ENCODE data around the gene PLEKHD1. TPM values are rescaled to one million over a fixed set of nuclear protein-coding genes. Genes with fewer than 3 reads are reported as not detected.

The PLEKHD1 gene
- total RNA-seq, 5 donors from 2014 or later (not counting 1 experiment from before 2014, with no cell fraction given) = 0.28 to 0.61 (median 0.44) TPM

DNA sequence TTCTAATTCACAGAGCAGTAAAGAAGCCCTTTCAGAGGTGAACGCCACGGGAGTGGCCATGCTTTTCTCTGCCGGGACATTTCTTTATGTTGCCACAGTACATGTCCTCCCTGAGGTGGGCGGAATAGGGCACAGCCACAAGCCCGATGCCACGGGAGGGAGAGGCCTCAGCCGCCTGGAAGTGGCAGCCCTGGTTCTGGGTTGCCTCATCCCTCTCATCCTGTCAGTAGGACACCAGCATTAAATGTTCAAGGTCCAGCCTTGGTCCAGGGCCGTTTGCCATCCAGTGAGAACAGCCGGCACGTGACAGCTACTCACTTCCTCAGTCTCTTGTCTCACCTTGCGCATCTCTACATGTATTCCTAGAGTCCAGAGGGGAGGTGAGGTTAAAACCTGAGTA, 26.2 kb upstream of the PLEKHD1 start:
- Histone ChIP-seq H3K4me3 (ENCODE audit: control insufficient read depth in 1 of 2, extremely low read depth in 1 of 2, low read length in 1 of 2) (no peak overlapping the region), H3K9me3 (no peaks in the 10 kb centered on the region), H3K4me1 (ENCODE audit: control insufficient read depth in 1 of 2, extremely low read depth in 1 of 2, insufficient read depth in 2 of 2, low read length in 2 of 2) (no peaks in the 10 kb centered on the region), H3K27me3 (replicated peaks in 1 of 2; ENCODE audit: control insufficient read depth in 2 of 2, extremely low read depth in 1 of 2, insufficient read depth in 2 of 2, low read length in 1 of 2) (no peaks in the 10 kb centered on the region), H3K27ac (ENCODE audit: low read length) (no peak overlapping the region), H3K36me3 (ENCODE audit: control insufficient read depth in 2 of 2, extremely low read depth in 1 of 2, insufficient read depth in 1 of 2, low read length in 1 of 2) (peaks cover 0 to 66% of the 10 kb centered on the region in 2 donors)
- peaks cover 33% of the 10 kb centered on the region for H3K36me3 Mint-ChIP-seq
- 100% methylated on average over 6 of the region's 11 CpGs for WGBS (ENCODE audit: insufficient coverage)
- no peaks in the 10 kb centered on the region for H3K27me3 Mint-ChIP-seq
- no peaks in the 10 kb centered on the region for H3K9me3 Mint-ChIP-seq
- DNase-seq = no peak
- CTCF ChIA-PET = interaction anchor here (1.2 to 3.1 kb wide), 3 partner anchors 215 to 329 kb away, joined by 4 to 21 read pairs (median 5); no protein-coding TSS in a partner anchor
- H3K4me1 Mint-ChIP-seq = no peaks in the 10 kb centered on the region
- POLR2A ChIA-PET = interaction anchor here in 1 of 2 donors (0.6 kb wide), 2 partner anchors 20 to 359 kb away, joined by 3 to 5 read pairs; no protein-coding TSS in a partner anchor
- H3K4me3 Mint-ChIP-seq = no peak overlapping the region
- no peak for ATAC-seq (replicated peaks in 1 of 4)
- no peak overlapping the region for H3K27ac Mint-ChIP-seq

GRCh38 chr14:69459122-69459521, 25.4 kb upstream of the PLEKHD1 start:
- ChIA-PET POLR2A (interaction anchor here in 1 of 2 donors (0.6 kb wide), 1 partner anchor 360 kb away, joined by 5 read pairs; no protein-coding TSS in a partner anchor), CTCF (interaction anchor here (0.7 to 3.1 kb wide), 5 partner anchors 61 to 330 kb away, joined by 3 to 21 read pairs (median 4); partner anchors contain the start of genes ERH (in 1 of the 2) and SLC39A9 (in 1 of the 2))
- Histone ChIP-seq H3K4me1 (ENCODE audit: control insufficient read depth in 1 of 2, extremely low read depth in 1 of 2, insufficient read depth in 2 of 2, low read length in 2 of 2) (no peaks in the 10 kb centered on the region), H3K9me3 (no peaks in the 10 kb centered on the region), H3K36me3 (ENCODE audit: control insufficient read depth in 2 of 2, extremely low read depth in 1 of 2, insufficient read depth in 1 of 2, low read length in 1 of 2) (peaks cover 0 to 61% of the 10 kb centered on the region in 2 donors), H3K27ac (ENCODE audit: low read length) (no peak overlapping the region), H3K27me3 (replicated peaks in 1 of 2; ENCODE audit: control insufficient read depth in 2 of 2, extremely low read depth in 1 of 2, insufficient read depth in 2 of 2, low read length in 1 of 2) (no peaks in the 10 kb centered on the region), H3K4me3 (ENCODE audit: control insufficient read depth in 1 of 2, extremely low read depth in 1 of 2, low read length in 1 of 2) (no peak overlapping the region)
- no peaks in the 10 kb centered on the region for H3K4me1 Mint-ChIP-seq
- peaks cover 35% of the 10 kb centered on the region for H3K36me3 Mint-ChIP-seq
- H3K27ac Mint-ChIP-seq = no peak overlapping the region
- DNase-seq = no peak
- H3K4me3 Mint-ChIP-seq = no peak overlapping the region
- H3K27me3 Mint-ChIP-seq = no peaks in the 10 kb centered on the region
- ATAC-seq (replicated peaks in 1 of 4) = no peak
- H3K9me3 Mint-ChIP-seq = no peaks in the 10 kb centered on the region
- WGBS (ENCODE audit: insufficient coverage) = no CpG with 5 or more reads among the region's 1 CpG

DNA sequence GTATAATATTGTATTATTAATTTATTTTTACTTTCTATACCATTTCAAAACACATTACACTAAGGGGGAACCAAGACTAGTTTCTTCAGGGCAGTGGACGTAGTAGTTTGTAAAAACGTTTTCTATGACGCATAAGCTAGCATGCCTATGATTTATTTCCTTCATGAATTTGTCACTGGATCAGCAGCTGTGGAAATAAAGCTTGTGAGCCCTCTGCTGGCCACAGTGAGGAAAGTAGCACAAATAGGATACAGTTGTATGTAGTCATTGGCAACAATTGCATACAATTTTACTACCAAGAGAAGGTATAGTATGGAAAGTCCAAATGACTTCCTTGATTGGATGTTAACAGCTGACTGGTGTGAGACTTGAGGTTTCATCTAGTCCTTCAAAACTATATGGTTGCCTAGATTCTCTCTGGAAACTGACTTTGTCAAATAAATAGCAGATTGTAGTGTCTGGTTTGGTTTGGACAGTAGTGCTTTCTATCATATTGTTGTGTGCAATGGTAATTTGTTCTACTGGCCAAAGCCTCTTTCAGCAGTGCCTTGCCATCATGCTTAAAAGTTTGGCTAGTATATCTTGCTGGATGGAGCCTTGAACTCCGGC, 24.3 kb upstream of the PLEKHD1 start:
- H3K4me3 ChIP-seq (ENCODE audit: control insufficient read depth in 1 of 2, extremely low read depth in 1 of 2, low read length in 1 of 2) = no peak overlapping the region
- POLR2A ChIA-PET = no interaction called here

GRCh38 chr14:69464379-69464778, 20.1 kb upstream of the PLEKHD1 start:
- Mint-ChIP-seq H3K27me3 (no peaks in the 10 kb centered on the region), H3K4me3 (no peak overlapping the region), H3K27ac (no peak overlapping the region), H3K4me1 (no peaks in the 10 kb centered on the region), H3K9me3 (no peaks in the 10 kb centered on the region), H3K36me3 (peaks cover 15% of the 10 kb centered on the region)
- no peaks in the 10 kb centered on the region for H3K27me3 ChIP-seq (replicated peaks in 1 of 2; ENCODE audit: control insufficient read depth in 2 of 2, extremely low read depth in 1 of 2, insufficient read depth in 2 of 2, low read length in 1 of 2)
- no peaks in the 10 kb centered on the region for H3K4me1 ChIP-seq (ENCODE audit: control insufficient read depth in 1 of 2, extremely low read depth in 1 of 2, insufficient read depth in 2 of 2, low read length in 2 of 2)
- no peaks in the 10 kb centered on the region for H3K9me3 ChIP-seq
- ATAC-seq (replicated peaks in 1 of 4) (no peak), DNase-seq (no peak)
- ChIA-PET CTCF (no interaction called here), POLR2A (no interaction called here)
- H3K27ac ChIP-seq (ENCODE audit: low read length) = no peak overlapping the region
- H3K4me3 ChIP-seq (ENCODE audit: control insufficient read depth in 1 of 2, extremely low read depth in 1 of 2, low read length in 1 of 2) = no peak overlapping the region
- peaks cover 0 to 23% of the 10 kb centered on the region in 2 donors for H3K36me3 ChIP-seq (ENCODE audit: control insufficient read depth in 2 of 2, extremely low read depth in 1 of 2, insufficient read depth in 1 of 2, low read length in 1 of 2)

More for the DNA sequence above, 24.3 kb upstream of the PLEKHD1 start:
- H3K9me3 Mint-ChIP-seq = no peaks in the 10 kb centered on the region
- Histone ChIP-seq H3K36me3 (ENCODE audit: control insufficient read depth in 2 of 2, extremely low read depth in 1 of 2, insufficient read depth in 1 of 2, low read length in 1 of 2) (peaks cover 0 to 55% of the 10 kb centered on the region in 2 donors), H3K27ac (ENCODE audit: low read length) (no peak overlapping the region), H3K27me3 (replicated peaks in 1 of 2; ENCODE audit: control insufficient read depth in 2 of 2, extremely low read depth in 1 of 2, insufficient read depth in 2 of 2, low read length in 1 of 2) (no peaks in the 10 kb centered on the region), H3K4me1 (ENCODE audit: control insufficient read depth in 1 of 2, extremely low read depth in 1 of 2, insufficient read depth in 2 of 2, low read length in 2 of 2) (no peaks in the 10 kb centered on the region), H3K9me3 (no peaks in the 10 kb centered on the region)
- H3K27me3 Mint-ChIP-seq = no peaks in the 10 kb centered on the region
- H3K4me3 Mint-ChIP-seq = no peak overlapping the region
- H3K4me1 Mint-ChIP-seq = no peaks in the 10 kb centered on the region
- ATAC-seq (replicated peaks in 1 of 4) = peak; percentile 47 to 71 (median 63)
- H3K36me3 Mint-ChIP-seq = peaks cover 38% of the 10 kb centered on the region
- no peak overlapping the region for H3K27ac Mint-ChIP-seq
- DNase-seq = peak in 31 of 35 experiments; percentile 4 to 68 (median 33)
- CTCF ChIA-PET = interaction anchor here (0.5 to 3.1 kb wide), 7 partner anchors 212 to 330 kb away, joined by 3 to 21 read pairs (median 3); no protein-coding TSS in a partner anchor
- WGBS (ENCODE audit: insufficient coverage) = 83% methylated on average over 1 of the region's 4 CpGs

DNA sequence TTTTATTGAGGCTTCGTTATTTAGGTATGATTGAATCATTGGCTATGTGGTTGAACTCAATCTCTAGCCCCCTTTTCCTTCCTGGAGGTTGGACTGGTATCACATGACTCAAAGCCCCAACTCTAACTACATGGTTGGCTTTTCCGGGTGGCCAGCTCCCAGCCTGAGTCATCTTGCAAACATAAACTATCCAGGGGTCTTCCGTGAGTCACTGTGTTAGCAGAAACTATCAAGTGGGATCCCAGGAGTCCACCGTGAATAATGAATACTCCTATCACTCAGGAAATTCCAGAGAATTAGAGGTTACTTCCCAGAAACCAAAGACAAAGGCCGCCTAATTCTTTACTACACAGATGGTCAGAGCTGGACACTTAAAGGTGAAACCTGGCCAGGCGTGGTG, 19.7 kb upstream of the PLEKHD1 start:
- DNase-seq (no peak), ATAC-seq (replicated peaks in 1 of 4) (no peak)
- Mint-ChIP-seq H3K9me3 (no peaks in the 10 kb centered on the region), H3K4me1 (no peaks in the 10 kb centered on the region), H3K27ac (no peak overlapping the region), H3K27me3 (no peaks in the 10 kb centered on the region), H3K4me3 (no peak overlapping the region), H3K36me3 (peaks cover 15% of the 10 kb centered on the region)
- H3K9me3 ChIP-seq = no peaks in the 10 kb centered on the region
- CTCF ChIA-PET = no interaction called here
- H3K36me3 ChIP-seq (ENCODE audit: control insufficient read depth in 2 of 2, extremely low read depth in 1 of 2, insufficient read depth in 1 of 2, low read length in 1 of 2) = peaks cover 0 to 20% of the 10 kb centered on the region in 2 donors
- H3K4me3 ChIP-seq (ENCODE audit: control insufficient read depth in 1 of 2, extremely low read depth in 1 of 2, low read length in 1 of 2) = no peak overlapping the region
- POLR2A ChIA-PET = no interaction called here
- H3K27me3 ChIP-seq (replicated peaks in 1 of 2; ENCODE audit: control insufficient read depth in 2 of 2, extremely low read depth in 1 of 2, insufficient read depth in 2 of 2, low read length in 1 of 2) = no peaks in the 10 kb centered on the region
- H3K27ac ChIP-seq (ENCODE audit: low read length) = no peak overlapping the region
- H3K4me1 ChIP-seq (ENCODE audit: control insufficient read depth in 1 of 2, extremely low read depth in 1 of 2, insufficient read depth in 2 of 2, low read length in 2 of 2) = no peaks in the 10 kb centered on the region
- 97% methylated on average over 5 of the region's 6 CpGs for WGBS (ENCODE audit: insufficient coverage)

GRCh38 chr14:69468949-69469348, 15.6 kb upstream of the PLEKHD1 start:
- POLR2A ChIA-PET = no interaction called here
- Mint-ChIP-seq H3K27me3 (no peaks in the 10 kb centered on the region), H3K9me3 (no peaks in the 10 kb centered on the region), H3K36me3 (peaks cover 12% of the 10 kb centered on the region), H3K4me3 (no peak overlapping the region), H3K27ac (no peak overlapping the region), H3K4me1 (no peaks in the 10 kb centered on the region)
- no peaks in the 10 kb centered on the region for H3K4me1 ChIP-seq (ENCODE audit: control insufficient read depth in 1 of 2, extremely low read depth in 1 of 2, insufficient read depth in 2 of 2, low read length in 2 of 2)
- no peak overlapping the region for H3K27ac ChIP-seq (ENCODE audit: low read length)
- CTCF ChIA-PET = no interaction called here
- H3K9me3 ChIP-seq = no peaks in the 10 kb centered on the region
- H3K36me3 ChIP-seq (ENCODE audit: control insufficient read depth in 2 of 2, extremely low read depth in 1 of 2, insufficient read depth in 1 of 2, low read length in 1 of 2) = no peaks in the 10 kb centered on the region
- DNase-seq (no peak), ATAC-seq (replicated peaks in 1 of 4) (no peak)
- no CpG with 5 or more reads among the region's 2 CpGs for WGBS (ENCODE audit: insufficient coverage)
- no peaks in the 10 kb centered on the region for H3K27me3 ChIP-seq (replicated peaks in 1 of 2; ENCODE audit: control insufficient read depth in 2 of 2, extremely low read depth in 1 of 2, insufficient read depth in 2 of 2, low read length in 1 of 2)
- H3K4me3 ChIP-seq (ENCODE audit: control insufficient read depth in 1 of 2, extremely low read depth in 1 of 2, low read length in 1 of 2) = no peak overlapping the region
